Body of pancreas (tissue), 4 donors: ENCODE data around the gene PRTFDC1.

Experiments
- POLR2A ChIP-seq, 3 donors: fragments of 450-650 bp; IDR thresholded peaks; one replicate each; pipeline ENCODE4 v1.6.1; 2016; ENCODE audit warnings: antibody characterized with exemption in 3 of 3, mild to moderate bottlenecking in 2 of 3
- TF ChIP-seq, protein P1 (sequence below), 7 experiments: fragments of 450-650 bp in 4 of 7; fragments of 200-600 bp in 3 of 7; sonication (generic) in 3 of 7; IDR thresholded peaks; one replicate each; pipeline ENCODE4 v1.5.1; 2016 to 2019; ENCODE audit warnings: antibody characterized with exemption in 7 of 7

DNA sequence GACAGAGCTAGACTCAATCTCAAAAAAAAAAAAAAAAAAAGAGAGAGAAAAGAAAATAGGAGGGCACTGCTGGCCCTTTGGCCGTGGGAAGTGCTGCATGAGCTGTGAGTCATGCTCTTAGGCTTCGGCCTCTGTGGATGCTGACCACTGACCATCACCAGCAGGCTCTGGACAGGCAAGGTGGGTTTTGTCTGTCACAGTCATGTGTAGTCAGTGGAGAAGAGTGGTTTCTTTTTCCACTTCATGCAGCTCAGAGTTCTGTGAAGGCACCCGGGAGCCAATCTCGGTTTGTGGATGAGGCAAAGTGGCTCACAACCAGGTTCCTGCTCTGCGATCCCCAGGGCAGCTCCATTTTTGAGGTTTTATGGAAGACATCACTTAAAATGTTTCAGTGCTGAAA lies 58.1 kb downstream of the PRTFDC1 start:
- no peak for TF ChIP-seq POLR2A (IDR thresholded peaks at IDR 0.05)
- TF ChIP-seq, protein P1, sequence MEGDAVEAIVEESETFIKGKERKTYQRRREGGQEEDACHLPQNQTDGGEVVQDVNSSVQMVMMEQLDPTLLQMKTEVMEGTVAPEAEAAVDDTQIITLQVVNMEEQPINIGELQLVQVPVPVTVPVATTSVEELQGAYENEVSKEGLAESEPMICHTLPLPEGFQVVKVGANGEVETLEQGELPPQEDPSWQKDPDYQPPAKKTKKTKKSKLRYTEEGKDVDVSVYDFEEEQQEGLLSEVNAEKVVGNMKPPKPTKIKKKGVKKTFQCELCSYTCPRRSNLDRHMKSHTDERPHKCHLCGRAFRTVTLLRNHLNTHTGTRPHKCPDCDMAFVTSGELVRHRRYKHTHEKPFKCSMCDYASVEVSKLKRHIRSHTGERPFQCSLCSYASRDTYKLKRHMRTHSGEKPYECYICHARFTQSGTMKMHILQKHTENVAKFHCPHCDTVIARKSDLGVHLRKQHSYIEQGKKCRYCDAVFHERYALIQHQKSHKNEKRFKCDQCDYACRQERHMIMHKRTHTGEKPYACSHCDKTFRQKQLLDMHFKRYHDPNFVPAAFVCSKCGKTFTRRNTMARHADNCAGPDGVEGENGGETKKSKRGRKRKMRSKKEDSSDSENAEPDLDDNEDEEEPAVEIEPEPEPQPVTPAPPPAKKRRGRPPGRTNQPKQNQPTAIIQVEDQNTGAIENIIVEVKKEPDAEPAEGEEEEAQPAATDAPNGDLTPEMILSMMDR (IDR thresholded peaks at IDR 0.05) = no peak
